ENCODE measurements around the gene NFIC.

NFIC gene

GRCh38 chr19:3359919-3360420 lies 6.4 kb upstream of the NFIC start:
- Histone ChIP-seq H3K4me1 (peaks cover 0 to 57% (median 39%) of the 10 kb centered on the region in 4 donors), H3K27ac (peak overlapping the region; percentile 100), H3K9me3 (peaks cover 0 to 2% (median 0%) of the 10 kb centered on the region in 3 donors), H3K27me3 (no peaks in the 10 kb centered on the region), H3K4me3 (peak overlapping the region; percentile 100), H3K36me3 (no peaks in the 10 kb centered on the region)
- TF ChIP-seq CTCF (IDR thresholded peaks at IDR 0.05), result no peak
- intact Hi-C loops (cut with DNase I; ENCODE audit: low total_unique reads), result no loop called here
- no peak for DNase-seq

DNA sequence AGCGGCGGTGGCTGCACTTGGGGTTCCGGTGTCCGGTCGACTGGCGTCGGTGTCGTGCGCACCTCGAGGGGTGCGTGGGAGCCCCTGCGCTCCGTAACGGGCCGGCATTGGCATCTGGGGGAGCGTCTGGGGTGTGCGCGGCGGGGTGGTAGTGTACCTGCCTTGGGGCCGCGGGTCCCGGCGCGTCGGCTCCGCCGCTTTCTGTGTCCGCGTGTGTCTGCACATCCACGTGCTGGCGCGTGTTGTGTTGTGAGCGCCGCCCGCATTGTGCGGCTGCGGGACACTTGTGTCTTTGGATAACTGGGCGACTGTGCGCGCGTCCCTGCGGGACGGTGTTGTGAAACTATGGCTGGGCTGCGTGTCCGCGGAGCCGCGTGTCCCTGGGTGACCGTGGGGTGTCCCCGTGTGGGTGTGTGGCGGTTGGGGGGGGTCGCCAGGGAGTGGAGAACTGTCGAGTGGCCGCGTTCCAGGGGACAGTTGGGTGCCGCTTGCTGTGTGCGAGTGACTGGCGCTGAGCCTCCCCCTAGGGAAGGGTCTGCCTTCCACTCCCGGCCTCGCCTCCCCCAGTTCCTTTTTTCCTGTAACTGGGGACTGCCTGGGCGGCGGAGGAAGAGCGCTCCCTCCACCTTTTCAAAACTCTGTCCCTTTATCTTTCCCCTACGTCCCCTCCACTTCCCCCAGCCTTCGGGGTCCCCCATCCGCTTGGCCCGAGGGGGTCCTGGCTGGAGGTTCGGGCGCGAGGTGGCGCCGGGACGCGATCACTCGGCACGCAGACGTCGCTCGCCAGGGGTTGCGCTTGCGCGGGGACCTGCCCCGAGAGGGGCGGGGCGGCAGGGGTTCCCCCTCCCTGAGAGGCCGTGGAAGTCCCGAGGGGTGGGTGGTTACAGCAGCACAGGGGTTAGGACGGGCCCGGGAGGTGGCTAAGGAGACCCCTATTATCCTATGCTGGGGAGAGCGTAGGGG lies 5.7 kb upstream of the NFIC start:
- intact Hi-C loops (cut with DNase I; ENCODE audit: low total_unique reads), result no loop called here
- Histone ChIP-seq H3K4me1 (peaks cover 0 to 64% (median 46%) of the 10 kb centered on the region in 4 donors), H3K9me3 (no peaks in the 10 kb centered on the region), H3K4me3 (peak overlapping the region; percentile 100), H3K27ac (peak overlapping the region; percentile 100), H3K36me3 (no peaks in the 10 kb centered on the region), H3K27me3 (no peaks in the 10 kb centered on the region)
- TF ChIP-seq CTCF (IDR thresholded peaks at IDR 0.05), result peak in 1 of 2 experiments; percentile 7
- peak; percentile 78 to 91 for DNase-seq

- peak overlapping the region; percentile 100 for H3K27ac ChIP-seq
- intact Hi-C loops (cut with DNase I; ENCODE audit: low total_unique reads), result no loop called here
- no peaks in the 10 kb centered on the region for H3K9me3 ChIP-seq
- H3K4me3 ChIP-seq, result peak overlapping the region; percentile 100
- H3K27me3 ChIP-seq, result no peaks in the 10 kb centered on the region
- peaks cover 0 to 65% (median 47%) of the 10 kb centered on the region in 4 donors for H3K4me1 ChIP-seq
- H3K36me3 ChIP-seq, result no peaks in the 10 kb centered on the region
- DNase-seq, result peak in 1 of 2 donors; percentile 70
- TF ChIP-seq CTCF (IDR thresholded peaks at IDR 0.05), result no peak
Measured at GRCh38 chr19:3361384-3362216, 4.8 kb upstream of the NFIC start.

GRCh38 chr19:3362217-3362906 lies 4.0 kb upstream of the NFIC start:
- intact Hi-C loops (cut with DNase I; ENCODE audit: low total_unique reads), result no loop called here
- no peak for DNase-seq
- TF ChIP-seq CTCF (IDR thresholded peaks at IDR 0.05), result no peak
- Histone ChIP-seq H3K36me3 (no peaks in the 10 kb centered on the region), H3K9me3 (no peaks in the 10 kb centered on the region), H3K27me3 (no peaks in the 10 kb centered on the region), H3K27ac (peak overlapping the region; percentile 100), H3K4me3 (peak overlapping the region in 1 of 2 donors; percentile 100), H3K4me1 (peaks cover 0 to 63% (median 47%) of the 10 kb centered on the region in 4 donors)
